ENCODE measurements around the gene ZNF638.

- TF ChIP-seq, protein P1, sequence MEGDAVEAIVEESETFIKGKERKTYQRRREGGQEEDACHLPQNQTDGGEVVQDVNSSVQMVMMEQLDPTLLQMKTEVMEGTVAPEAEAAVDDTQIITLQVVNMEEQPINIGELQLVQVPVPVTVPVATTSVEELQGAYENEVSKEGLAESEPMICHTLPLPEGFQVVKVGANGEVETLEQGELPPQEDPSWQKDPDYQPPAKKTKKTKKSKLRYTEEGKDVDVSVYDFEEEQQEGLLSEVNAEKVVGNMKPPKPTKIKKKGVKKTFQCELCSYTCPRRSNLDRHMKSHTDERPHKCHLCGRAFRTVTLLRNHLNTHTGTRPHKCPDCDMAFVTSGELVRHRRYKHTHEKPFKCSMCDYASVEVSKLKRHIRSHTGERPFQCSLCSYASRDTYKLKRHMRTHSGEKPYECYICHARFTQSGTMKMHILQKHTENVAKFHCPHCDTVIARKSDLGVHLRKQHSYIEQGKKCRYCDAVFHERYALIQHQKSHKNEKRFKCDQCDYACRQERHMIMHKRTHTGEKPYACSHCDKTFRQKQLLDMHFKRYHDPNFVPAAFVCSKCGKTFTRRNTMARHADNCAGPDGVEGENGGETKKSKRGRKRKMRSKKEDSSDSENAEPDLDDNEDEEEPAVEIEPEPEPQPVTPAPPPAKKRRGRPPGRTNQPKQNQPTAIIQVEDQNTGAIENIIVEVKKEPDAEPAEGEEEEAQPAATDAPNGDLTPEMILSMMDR (conservative IDR thresholded peaks at IDR 0.05; ENCODE audit: low read length), result no peak
- TF ChIP-seq EZH2phosphoT487 (IDR thresholded peaks at IDR 0.05; ENCODE audit: borderline replicate concordance), result no peak
Measured at GRCh38 chr2:71410696-71411095, 79.1 kb downstream of the ZNF638 start.

All from Loucy (cell line).